C4-2B (cell line): ENCODE data around the gene CACFD1.

Source experiments
- H3K27ac ChIP-seq: fragments of 450-650 bp; 2 replicates; pipeline ENCODE4 v1.5.1; 2017
- CTCF ChIP-seq: fragments of 450-650 bp; conservative IDR thresholded peaks from 2 replicates; pipeline ENCODE4 v1.5.1; 2017; ENCODE audit warnings: mild to moderate bottlenecking
- ZFX ChIP-seq: fragments of 450-650 bp; IDR thresholded peaks from 2 replicates; pipeline ENCODE4 v1.6.1; 2017

CACFD1 gene

DNA sequence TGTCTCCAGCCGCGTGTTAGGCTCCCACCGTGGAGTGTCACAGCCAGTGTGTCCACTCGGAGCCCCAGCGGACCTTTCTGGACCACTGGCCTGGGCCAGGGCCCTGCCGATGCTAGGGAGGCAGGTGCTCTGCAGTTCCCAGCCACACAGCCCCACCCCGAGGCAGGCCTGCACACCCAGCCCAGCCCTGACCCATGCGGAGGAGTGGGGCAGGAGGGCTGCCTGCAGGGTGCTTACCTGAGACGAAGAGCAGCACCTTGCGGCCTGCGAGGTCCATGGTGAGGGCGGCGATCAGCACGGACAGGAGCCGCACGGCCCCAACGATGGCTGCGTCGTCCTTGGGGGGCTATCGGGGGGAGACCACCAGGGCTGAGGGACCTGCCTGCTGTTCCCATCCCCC, 14.0 kb downstream of the CACFD1 start:
- TF ChIP-seq ZFX (no peak), CTCF (no peak)
- no peak overlapping the region for H3K27ac ChIP-seq

- H3K27ac ChIP-seq: no peak overlapping the region
- TF ChIP-seq CTCF (no peak), ZFX (no peak)
Observed at GRCh38 chr9:133474215-133474614, 14.4 kb downstream of the CACFD1 start.

GRCh38 chr9:133474853-133475252, 15.1 kb downstream of the CACFD1 start:
- H3K27ac ChIP-seq: no peak overlapping the region
- TF ChIP-seq ZFX (no peak), CTCF (no peak)

DNA sequence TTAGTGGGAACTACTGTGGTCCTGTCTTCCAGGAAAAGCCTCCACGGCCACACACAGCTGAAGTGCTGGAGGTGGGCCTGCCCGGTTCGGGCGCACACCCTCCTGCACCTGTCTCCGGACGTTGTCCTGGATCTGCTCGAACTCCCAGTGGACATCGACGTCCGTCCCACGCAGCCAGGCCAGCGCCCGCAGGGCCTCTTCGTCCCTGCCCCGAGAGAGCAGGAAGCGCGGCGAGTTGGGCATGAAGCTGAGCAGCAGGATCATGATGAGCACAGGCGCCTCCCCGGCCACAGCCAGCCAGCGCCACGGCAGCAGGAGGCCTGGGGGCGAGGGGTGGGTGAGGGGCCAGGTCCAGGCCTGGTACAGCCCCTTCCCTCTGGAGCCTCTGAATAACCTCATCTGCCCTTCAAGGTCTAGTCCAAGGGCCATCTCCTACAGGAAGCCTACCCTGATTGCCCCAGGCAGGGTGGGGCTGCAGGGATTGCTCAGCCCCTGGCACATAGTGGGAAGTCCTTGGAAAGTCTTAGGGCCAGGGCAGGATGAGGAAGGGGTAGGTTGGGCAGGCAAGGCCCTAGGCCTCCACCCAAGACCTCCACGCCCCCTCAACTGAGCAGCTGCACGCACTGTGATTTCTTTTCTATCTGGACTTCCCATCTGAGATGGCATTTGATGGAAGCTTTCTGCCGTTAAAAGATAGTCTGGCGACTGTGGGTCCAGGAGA, 15.7 kb downstream of the CACFD1 start:
- TF ChIP-seq CTCF: no peak
- no peak for TF ChIP-seq ZFX

GRCh38 chr9:133476036-133476931, 16.5 kb downstream of the CACFD1 start:
- H3K27ac ChIP-seq: no peak overlapping the region

More for the DNA sequence above, 15.7 kb downstream of the CACFD1 start:
- no peak overlapping the region for H3K27ac ChIP-seq

DNA sequence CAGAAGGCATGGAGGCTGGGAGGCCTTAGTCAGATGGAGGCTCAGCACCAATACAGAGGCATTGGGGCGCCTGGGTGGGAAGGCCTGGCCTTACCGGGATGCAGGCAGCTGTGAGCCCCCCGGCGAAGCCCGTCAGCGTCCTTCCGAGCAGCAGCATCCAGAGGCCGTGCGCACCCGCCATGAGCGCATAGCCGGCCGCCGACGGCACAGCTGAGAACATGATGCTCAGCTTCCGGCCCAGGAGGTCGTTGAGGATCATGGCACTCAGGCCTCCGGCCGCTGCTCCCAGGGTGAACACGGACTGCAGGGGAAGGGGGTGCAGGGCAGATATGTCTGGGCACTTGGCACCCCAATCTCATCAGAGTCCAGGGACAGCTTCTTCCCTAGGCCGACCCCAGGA, 17.2 kb downstream of the CACFD1 start:
- TF ChIP-seq ZFX (no peak), CTCF (no peak)
- H3K27ac ChIP-seq: no peak overlapping the region

More at GRCh38 chr9:133476036-133476931, 16.5 kb downstream of the CACFD1 start:
- TF ChIP-seq CTCF (no peak), ZFX (no peak)

- TF ChIP-seq CTCF: no peak
- TF ChIP-seq ZFX: no peak
- H3K27ac ChIP-seq: no peak overlapping the region
Observed at GRCh38 chr9:133477461-133477860, 17.7 kb downstream of the CACFD1 start.
